ENCODE results near the gene LCTL.

Gene LCTL, protein sequence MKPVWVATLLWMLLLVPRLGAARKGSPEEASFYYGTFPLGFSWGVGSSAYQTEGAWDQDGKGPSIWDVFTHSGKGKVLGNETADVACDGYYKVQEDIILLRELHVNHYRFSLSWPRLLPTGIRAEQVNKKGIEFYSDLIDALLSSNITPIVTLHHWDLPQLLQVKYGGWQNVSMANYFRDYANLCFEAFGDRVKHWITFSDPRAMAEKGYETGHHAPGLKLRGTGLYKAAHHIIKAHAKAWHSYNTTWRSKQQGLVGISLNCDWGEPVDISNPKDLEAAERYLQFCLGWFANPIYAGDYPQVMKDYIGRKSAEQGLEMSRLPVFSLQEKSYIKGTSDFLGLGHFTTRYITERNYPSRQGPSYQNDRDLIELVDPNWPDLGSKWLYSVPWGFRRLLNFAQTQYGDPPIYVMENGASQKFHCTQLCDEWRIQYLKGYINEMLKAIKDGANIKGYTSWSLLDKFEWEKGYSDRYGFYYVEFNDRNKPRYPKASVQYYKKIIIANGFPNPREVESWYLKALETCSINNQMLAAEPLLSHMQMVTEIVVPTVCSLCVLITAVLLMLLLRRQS

GRCh38 chr15:66565741-66566144 is at the start of gene LCTL:
LCTL (minus strand) TSS chr15:66565998; CDS start chr15:66565365, 633 bp downstream.
- no peak for DNase-seq (ENCODE audit: low read depth, low spot score)

GRCh38 chr15:66614951-66615760 is 49.4 kb upstream of the LCTL start:
- no peak for DNase-seq (ENCODE audit: low read depth, low spot score)

- DNase-seq (ENCODE audit: low read depth, low spot score) = no peak
Observed at GRCh38 chr15:66614456-66614855, 48.7 kb upstream of the LCTL start.

- DNase-seq (ENCODE audit: low read depth, low spot score) = no peak
Observed at GRCh38 chr15:66613743-66614142, 47.9 kb upstream of the LCTL start.

GRCh38 chr15:66611257-66612053 is 45.7 kb upstream of the LCTL start:
- DNase-seq (ENCODE audit: low read depth, low spot score) = no peak

GRCh38 chr15:66609876-66610275 is 44.1 kb upstream of the LCTL start:
- no peak for DNase-seq (ENCODE audit: low read depth, low spot score)

DNA sequence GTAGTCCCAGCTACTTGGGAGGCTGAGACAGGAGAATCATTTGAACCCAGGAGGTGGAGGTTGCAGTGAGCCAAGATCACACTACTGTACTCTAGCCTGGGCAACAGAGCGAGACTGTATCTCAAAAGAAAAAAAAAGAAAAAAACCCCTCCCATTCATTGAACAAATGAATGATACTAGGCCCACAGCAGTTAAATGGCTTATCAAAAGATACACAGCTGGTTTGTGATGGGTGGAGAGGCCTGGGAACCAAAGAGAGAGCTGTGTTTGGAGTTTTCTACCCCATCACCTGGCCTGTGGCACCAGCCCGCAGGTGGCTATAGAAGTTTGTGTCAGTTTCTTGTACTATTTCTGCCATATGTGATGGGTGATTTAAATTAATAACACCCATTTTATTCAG is 43.1 kb upstream of the LCTL start:
- no peak for DNase-seq (ENCODE audit: low read depth, low spot score)

- DNase-seq (ENCODE audit: low read depth, low spot score) = no peak
Observed at GRCh38 chr15:66608159-66608558, 42.4 kb upstream of the LCTL start.

GRCh38 chr15:66603301-66604179 is 37.7 kb upstream of the LCTL start:
- DNase-seq (ENCODE audit: low read depth, low spot score) = no peak

DNA sequence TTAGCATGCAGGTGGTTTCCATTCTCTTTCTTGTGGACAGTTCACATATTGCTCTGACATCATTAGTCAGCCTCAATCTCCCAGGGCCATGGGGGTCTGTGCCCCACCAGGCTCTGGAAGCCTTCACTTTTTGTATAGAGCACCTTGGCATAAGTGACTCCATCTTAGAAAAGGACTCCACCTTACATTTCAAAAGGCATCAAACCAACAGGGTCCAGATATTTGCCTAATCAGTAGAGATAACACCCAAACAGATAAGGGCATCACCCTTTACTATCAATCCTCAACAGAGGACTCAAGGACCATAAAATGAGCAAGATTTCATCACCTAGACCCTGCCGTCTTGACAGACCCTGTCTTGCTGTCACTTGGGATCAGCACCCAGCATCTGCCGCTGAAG is 35.7 kb upstream of the LCTL start:
- no peak for DNase-seq (ENCODE audit: low read depth, low spot score)

GRCh38 chr15:66600240-66600627 is 34.4 kb upstream of the LCTL start:
- no peak for DNase-seq (ENCODE audit: low read depth, low spot score)

- DNase-seq (ENCODE audit: low read depth, low spot score) = no peak
Observed at GRCh38 chr15:66599536-66600239, 33.9 kb upstream of the LCTL start.

DNA sequence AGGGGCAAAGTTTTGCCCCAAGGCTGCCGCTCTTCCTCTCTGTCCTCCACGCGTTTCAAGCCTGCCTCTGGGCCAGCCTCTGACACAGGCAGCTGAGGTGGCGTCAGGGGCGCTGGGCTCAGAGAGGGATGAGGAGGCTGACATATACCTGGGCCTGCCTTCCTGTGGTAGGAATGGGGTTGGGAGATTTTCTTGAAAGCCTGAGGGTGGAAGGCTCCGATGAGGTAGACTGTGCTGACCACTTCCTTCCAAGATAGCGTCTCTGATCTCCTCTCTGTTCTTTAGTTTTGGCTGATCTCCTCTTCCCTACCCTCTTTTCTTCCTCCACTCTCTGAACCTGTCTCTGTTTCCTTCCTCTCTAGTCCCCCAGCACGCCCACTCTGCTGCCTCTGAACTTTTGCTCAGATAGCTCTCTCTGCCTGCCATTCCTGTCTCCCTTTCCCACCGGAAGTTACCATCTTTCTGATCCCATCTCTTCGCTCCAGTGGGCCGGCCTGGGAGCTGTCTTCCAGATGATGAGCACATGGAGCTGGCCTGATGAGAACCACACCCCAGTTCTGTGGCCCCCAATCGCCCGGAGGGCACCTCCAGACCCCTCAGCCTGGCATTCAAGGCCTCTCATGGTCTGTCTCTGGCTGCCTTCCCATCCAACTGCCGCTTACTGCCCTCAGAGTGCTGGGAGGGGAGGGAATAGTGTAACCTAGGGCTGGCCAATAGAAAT is 32.5 kb upstream of the LCTL start:
- DNase-seq (ENCODE audit: low read depth, low spot score) = no peak

DNA sequence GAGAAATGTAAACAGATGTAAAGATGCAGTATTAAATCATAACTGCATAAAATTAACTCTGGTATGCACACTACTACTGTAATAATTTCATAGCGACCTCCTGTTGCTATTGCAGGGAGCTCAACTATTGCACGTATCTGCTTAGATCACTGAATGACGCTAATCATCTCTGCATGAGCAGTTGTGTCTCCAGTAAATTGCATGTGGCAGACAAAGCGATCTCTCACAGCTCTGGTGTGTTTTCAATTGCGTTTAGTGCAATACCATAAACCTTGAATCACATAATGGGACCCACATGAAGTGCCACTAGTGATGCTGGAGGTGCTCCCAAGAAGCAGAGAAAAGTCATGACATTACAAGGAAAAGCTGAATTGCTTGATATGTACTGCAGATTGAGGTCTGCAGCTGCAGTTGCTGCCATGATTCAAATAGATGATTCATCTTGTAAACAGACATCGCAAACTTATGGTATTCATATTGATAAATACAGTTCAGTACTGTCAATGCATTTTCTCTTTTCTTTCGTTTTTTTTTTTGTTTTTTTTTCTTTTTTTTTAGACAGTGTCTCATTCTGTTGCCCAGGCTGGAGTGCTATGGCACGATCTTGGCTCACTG is 30.2 kb upstream of the LCTL start:
- DNase-seq (ENCODE audit: low read depth, low spot score) = no peak

DNA sequence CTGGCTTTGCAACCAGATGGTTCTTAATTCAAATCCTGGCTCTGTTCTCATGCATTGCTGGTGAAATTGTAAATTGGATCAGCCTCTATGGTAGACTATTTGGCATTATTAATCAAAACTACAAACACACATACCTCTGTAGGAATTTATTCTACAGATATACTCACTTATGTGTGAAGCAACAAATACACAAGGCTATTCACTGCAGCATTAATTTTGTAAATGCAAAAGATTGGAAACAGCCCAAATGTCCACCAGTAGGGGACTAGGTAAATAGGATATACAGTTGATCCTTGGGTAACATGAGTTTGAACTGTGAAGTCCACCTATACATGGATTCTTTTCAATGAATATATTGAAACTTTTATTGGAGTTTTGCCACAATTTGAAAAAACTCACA is 29.5 kb upstream of the LCTL start:
- no peak for DNase-seq (ENCODE audit: low read depth, low spot score)

DNA sequence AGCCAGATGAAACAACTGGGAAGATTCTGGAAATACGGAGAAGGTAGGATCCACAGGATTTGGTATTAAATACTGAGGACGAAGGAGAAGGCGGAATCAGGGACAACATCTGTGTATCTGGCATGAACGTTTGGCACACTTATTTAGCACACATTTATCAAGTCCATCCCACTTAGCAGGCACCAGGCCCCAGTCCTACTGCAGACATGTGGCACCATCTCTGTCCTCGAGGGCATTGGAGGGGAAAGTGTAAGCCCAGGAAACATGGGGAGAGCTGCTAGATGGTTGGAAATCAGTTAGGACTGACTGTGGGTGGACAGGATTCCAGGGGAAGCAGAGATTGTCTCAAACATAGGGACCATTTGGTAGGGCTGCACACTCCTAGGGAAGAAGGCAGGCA is 29.0 kb upstream of the LCTL start:
- no peak for DNase-seq (ENCODE audit: low read depth, low spot score)

DNA sequence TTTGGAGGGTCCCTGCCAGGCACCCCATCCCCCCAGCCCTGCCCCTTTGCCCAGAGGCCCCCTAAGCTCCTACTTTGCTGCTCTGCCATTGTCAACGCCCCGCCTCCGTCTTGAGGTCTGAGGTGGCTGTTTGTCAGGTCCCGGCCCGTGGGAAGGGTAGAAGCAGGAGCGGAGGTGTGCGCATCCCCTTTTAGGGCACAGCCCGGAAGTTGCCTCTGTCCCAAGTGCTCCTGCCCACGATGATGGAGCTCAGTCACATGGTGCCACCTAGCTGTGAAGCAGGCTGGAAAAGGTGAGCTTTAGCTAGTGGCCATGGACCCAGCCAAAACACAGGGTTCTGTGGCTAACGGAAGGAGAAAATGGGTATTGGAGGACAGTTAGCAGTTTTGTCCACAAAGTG is 28.5 kb upstream of the LCTL start:
- no peak for DNase-seq (ENCODE audit: low read depth, low spot score)

DNA sequence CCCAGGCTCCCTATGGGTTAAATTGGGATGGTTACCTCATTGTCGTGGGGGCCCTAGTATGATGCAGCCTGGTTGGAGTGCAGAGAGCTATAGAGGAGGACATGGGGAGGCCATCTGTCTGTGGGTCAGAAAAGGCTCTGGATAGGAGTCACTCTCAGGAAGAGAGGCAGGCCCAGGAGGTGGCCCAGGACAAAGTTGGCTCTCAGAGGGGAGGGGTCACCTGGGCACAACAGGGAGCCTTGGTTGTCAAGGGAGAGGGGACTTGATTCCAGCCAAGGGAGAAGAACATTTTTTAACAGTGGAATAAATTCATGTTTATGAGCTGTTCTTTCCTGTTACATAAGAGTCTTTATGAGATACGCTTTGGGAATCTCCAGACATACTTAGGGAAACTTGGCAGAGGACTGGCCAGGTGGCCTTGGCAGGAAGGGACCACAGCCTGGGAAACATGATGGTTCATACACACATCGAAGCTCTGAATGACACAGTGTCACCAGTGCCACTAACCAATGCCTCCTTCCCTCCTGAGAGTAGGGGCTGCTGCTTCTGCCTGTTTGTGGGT is 27.5 kb upstream of the LCTL start:
- DNase-seq (ENCODE audit: low read depth, low spot score) = no peak

Measured in iPS DF 19.7 (cell line).